HG03025 (cell line): ENCODE measurements around the gene TTC22.

Experiments
- ATAC-seq: cut with Tn5 transposase; IDR thresholded peaks from one replicate; pipeline ENCODE4 v1.9.1; 2021; ENCODE audit warnings: mild to moderate bottlenecking, moderate library complexity; ENCODE audit not compliant: unreplicated experiment, low FRiP score

Gene TTC22

GRCh38 chr1:54835131-54835898, 34.2 kb upstream of the TTC22 start:
- ATAC-seq, result no peak

DNA sequence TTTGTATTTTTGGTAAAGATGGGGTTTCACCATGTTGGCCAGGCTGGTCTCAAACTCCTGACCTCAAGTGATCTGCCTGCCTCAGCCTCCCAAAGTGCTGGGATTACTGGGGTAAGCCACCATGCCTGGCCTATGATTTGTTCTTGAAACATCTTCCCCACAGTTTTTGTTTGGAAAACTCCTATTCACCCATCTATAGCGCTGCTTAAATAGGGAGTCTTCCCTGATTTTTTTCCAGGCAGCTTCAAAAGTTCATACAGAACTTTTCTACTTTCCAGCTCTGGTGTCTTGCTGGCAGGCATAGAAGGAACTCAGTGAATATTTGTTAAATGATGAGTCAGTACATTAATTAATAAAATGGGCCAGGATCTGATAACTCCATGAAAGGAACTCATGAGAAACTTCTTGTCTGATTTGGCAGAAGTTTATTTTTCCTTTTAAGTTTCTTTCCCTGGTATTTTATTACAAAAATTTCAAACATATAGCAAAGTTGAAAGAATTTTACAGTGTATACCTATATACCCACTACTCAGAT, 33.0 kb upstream of the TTC22 start:
- no peak for ATAC-seq

DNA sequence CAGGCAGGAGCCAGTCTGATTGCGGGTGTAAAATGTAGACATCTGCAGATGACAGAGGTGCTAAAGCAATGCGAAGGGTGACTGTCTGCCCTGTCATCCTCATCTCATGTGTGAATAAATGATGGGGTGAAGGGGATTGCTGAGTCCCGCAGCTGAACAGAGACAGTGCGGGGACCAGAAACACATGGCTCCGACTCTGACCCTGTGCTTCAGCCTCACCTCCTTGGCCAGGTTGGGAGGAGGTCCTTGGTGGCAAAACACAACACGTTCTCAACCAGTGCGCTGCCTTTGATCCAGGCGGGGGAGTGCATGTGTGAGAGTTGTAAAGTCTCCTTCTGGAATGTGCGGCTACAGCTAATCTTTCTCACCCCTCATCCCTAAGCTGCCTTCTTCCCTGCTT, 32.0 kb upstream of the TTC22 start:
- no peak for ATAC-seq

- no peak for ATAC-seq
These were observed 25.2 kb upstream of the TTC22 start for GRCh38 chr1:54826226-54826816.

DNA sequence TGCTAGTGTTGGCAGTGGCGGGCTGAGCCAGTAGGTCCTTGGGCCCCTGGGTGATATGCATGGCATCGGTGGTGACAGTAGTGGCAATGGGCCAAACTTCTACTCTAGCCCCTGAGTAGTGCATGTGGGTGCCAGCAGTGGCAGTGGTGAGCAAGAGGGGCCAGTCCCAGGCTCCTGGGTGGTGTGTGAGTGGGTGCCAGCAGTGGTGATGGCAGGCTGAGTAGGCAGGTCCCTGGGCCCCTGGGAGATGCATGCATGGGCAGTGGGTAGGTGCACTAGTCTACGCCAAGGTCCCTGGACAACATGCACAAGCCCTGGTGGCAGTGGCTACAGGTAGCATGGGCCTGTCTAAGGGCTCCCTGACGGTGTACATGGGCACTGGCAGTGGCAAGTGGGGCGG, 24.6 kb upstream of the TTC22 start:
- no peak for ATAC-seq

GRCh38 chr1:54823670-54824069, 22.5 kb upstream of the TTC22 start:
- ATAC-seq, result no peak

DNA sequence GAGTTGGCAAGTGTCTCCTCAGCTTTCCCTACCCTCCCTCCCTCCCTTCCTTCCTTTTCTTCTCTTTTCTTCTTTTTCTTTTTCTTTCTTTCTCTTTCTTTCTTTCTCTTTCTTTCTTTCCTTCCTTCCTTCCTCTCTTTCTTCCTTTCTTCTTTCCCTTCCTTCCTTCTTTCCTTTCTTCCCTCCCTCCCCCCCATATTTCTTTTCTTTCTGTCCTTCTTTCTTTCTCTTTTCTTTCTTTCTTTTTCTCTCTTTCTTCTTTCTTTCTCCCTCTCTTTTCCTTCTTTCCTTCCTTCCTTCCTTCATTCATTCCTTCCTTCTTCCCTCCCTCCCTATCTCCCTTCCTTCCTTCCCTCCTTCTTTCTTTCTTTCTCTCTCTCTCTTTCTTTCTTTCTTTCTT, 18.6 kb upstream of the TTC22 start:
- ATAC-seq, result no peak

DNA sequence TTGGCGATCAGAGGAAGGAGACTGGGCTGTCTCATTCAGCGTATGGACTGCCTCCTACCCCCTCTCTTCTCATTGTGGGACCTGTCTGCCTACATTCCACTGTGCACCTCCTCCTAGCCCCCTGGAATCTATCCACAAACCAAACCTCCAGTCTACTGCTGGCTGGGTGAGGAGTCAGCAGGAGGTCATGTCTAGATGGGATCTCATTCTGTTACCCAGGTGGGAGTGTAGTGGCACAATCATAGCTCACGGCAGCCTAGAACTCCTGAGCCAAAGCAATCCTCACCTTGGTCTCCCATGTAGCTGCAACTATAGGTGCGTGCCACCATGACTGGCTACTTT, 18.0 kb upstream of the TTC22 start:
- no peak for ATAC-seq

- ATAC-seq, result no peak
These were observed 17.5 kb upstream of the TTC22 start for GRCh38 chr1:54818461-54819194.

GRCh38 chr1:54816951-54817350, 15.8 kb upstream of the TTC22 start:
- ATAC-seq, result no peak

GRCh38 chr1:54816130-54816529, 15.0 kb upstream of the TTC22 start:
- no peak for ATAC-seq

DNA sequence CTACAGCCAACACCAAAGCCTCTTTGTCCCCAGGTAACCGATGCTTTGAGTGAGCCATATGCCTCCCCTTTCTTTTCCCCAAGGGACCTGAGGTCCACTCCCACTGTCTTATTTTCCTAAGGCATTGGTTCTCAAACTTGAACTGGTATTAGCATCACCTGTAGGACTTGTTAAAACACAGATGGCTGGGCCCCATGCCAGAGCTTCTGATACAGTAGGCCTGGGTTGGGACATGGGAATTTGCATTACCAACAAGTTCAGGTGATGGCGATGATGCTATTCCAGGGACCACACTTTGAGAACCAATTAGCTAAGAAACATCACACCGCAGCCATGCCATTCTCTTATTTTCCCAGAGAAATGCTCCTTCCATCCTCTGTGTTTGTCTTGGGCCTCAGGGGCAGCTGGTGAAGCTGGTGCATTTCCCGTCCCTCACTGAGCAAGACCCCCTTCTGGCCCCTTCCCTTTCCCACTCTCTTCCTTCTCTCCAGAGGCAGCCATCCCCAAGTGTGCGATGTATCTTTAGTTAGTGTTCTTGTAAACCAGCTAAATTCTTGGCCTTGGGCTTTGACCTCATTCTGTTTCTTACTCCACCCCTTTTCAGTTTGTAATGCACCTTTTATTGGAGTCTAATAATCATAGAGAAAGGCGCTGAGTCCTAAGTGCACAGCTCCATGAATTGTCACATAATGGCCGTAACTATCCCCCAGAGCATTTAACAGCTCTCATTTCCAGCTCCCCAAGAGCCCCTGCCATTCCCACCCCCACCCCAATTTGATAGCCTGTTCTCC, 14.2 kb upstream of the TTC22 start:
- no peak for ATAC-seq

DNA sequence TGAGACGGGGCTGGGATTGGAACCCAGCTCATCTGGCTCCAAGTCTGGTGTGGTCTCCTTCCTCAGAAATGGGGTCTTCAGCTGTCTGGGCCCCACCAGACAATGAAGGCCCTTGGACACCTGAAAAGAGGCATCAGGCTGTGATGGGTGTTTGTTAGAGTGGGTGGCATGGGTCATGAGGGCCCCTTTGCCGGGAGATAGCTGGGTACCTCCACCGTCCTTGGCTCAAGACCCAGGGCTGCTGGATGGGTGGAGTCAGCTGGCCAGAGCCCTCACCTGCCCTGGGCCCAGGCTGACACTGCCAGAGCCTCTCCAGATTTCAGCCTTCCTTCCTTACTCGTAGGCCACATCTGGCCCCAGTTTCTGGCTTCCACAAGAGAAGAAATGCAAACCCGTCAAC, 13.4 kb upstream of the TTC22 start:
- no peak for ATAC-seq

GRCh38 chr1:54814126-54814498, 13.0 kb upstream of the TTC22 start:
- ATAC-seq, result no peak

DNA sequence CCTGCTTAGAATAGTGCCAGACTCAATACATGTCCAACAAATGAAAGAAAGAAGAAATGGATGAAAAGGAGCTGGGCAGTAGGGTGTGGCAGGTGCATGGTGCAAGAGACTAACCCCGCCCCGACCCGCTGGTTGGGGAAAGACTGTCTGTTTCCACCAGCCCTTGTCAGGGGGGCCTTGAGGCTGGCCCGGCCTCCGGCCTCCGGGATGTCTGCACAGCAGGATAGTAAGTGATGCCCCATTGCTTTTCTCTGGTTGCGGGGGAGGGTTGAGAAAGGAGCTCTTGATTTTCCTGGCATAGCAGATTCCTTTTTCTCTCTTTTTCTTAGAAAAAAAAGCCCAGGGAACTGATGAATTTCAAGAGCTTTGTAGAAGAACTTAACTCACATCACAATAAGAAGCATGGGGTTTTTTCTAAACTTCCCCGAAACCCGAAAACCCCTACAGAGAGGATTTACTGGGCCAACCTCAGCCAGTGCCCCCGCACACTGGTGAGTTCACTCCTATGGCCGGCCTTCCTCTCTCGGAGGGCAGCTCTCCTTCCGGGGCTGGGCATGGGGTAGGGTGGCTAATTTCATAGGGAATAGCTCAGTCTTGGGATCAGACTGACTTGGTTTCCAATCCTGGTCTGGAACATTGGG, 12.5 kb upstream of the TTC22 start:
- ATAC-seq, result no peak

- ATAC-seq, result no peak
These were observed 11.8 kb upstream of the TTC22 start for GRCh38 chr1:54812801-54813484.

- ATAC-seq, result no peak
These were observed 10.9 kb upstream of the TTC22 start for GRCh38 chr1:54811739-54812655.

DNA sequence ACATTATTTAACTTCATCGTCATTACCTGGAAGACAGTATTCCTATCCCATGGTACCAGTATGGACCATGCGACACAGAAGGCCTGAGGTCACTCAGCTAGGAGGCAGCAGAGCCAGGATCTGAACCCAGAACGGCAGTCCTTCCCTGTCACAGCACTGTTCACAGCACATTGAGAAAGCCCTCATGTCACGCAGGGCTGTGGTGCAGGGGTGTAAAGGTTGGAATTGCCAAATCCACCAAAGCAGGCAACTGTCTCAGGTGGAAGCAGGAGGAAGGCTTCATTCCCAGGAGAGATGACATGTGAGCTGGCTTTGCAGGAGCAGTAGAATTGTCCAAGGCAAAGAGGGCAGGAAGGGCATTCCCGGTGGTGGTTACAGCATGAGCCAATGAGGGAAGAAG, 9.9 kb upstream of the TTC22 start:
- no peak for ATAC-seq
